Stimulated activated CD8-positive, alpha-beta memory T cell treated with anti-CD3 and anti-CD28 coated beads, Interleukin-7, amount 100 ng/mL, for 24 hours (primary cell): Measurements from ENCODE around the gene RAVER1.
"Not testable (repeated sequence)": the region's sequence is repeated elsewhere in the genome, so short reads cannot be mapped to it uniquely, and the experiment has no call there.

Source experiments
- DNase-seq: peaks from one replicate; pipeline ENCODE4 v3.0.0-alpha.2; 2020; ENCODE audit warnings: low read depth

RAVER1 gene

GRCh38 chr19:10343495-10343894, 10.2 kb upstream of the RAVER1 start:
- no peak for DNase-seq

- no peak for DNase-seq
These were observed 6.6 kb upstream of the RAVER1 start for GRCh38 chr19:10339977-10340376.

- DNase-seq: peak; percentile 43
These were observed 6.1 kb upstream of the RAVER1 start, which contains the start of gene ICAM3 for GRCh38 chr19:10339380-10339960. ICAM3 (minus strand) TSS chr19:10339624; CDS start chr19:10339614, 10 bp downstream.

DNA sequence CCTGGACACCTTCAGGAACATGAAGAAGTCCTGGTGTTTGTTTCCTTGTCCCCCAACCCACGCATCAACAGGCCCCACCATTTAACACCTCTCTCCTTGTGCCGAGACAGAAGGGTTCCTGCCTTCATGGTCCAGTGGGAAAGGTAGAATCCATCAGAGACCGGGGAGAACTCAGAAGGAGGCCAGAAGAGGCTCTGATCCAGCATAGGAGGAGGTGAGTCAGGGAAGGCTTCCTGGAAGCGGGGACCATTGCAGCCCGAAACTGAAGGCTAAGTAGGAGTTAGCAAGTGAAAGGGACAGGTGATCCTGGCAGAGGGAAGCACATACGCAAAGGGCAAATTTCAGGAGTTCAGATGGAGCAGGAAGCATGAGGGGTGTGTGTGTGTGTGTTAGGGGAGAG, 5.6 kb upstream of the RAVER1 start:
- no peak for DNase-seq

- DNase-seq: not testable (repeated sequence)
These were observed 3.4 kb upstream of the RAVER1 start for GRCh38 chr19:10336725-10337124.

DNA sequence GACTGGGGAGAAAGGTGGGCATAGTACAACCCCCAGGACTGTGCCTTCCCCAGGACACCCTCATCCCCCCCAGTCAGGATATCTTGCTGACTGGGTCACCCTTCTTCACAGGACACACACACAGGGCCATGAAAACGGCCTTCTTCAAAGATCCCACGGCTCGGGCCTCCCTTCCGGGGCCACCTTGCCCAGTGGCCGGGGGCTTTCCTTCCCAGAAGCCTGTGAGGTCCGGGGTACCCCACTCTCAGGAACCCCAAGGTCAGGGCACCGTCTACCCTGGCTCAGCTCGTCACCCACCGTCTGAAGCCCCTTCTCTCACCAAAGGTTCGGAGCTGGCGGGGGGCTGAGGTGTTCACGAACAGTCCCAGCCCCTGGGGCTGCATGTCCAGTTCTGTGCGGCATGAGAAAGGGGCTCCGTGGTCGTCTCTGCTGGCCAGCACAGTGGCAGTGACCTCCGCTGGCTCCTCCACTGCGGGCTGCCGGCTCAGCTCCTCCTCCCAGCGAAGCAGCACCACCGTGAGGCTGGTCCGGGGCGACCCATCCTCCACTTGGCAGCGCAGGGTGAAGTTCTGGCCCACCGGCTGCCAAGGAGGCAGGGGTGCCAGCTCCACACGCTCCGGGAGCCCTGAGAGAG, 2.1 kb upstream of the RAVER1 start:
- DNase-seq: no peak

GRCh38 chr19:10334588-10335351, 1.4 kb upstream of the RAVER1 start:
- peak; percentile 33 for DNase-seq

DNA sequence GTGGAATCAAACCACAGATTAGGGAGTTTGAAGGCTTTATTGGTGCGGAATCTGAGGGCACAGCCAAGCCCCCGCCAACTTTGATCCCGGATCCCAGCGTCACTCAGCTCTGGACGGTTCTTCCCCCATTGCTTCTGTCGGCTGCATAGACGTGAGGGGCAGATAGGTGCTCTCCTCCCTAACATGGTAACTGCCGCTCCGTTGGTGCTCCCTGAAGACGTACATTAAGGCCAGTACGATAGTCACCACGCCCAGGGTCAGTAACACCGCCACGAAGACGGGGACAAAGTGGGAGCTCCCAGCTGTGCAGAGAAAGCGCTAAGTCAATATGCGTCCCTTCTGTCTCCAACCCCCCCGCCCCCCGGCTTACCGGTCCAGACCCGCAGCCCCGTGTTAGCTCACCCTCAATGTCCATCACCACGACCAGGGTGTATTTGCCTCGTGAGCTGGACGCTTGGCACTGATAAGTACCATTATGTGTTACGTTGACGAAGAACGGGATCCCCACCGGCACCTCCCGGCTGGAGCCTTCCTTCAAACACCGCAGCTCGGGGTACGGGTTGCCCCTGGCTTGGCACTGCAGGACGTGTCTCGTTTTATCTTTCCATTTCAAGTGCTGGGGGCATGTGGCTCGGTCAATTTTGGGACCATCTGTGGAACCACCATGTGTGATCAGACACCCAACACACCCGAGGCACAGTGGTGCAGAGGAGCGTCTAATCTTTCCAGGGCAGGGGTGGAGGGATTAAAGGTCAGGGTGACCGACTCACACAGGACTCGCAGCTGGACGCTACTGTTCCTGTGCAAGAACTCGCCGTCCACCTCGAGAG, 644 bp upstream of the RAVER1 start:
- no peak for DNase-seq

- DNase-seq: no peak
These were observed 968 bp downstream of the RAVER1 start for GRCh38 chr19:10332158-10332964.

DNA sequence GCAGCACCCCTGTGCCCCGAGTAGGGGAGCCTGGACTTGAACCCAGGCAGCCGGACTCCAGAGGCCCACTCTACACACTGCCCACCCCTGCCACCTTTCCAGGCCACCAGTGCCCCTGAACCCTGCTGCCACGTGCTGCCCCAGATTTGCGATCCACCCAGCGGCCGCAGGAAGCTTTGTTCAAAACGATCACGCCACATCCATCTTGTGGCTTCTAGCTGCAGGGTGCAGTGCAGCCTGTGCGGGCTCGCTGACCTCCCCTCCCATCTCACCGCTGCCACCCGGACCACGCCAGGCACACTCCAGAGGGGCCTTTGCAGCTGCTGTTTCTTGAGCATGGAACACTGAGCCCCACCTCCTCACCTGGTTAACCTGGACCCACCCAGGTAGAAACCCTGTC, 3.8 kb downstream of the RAVER1 start:
- DNase-seq: no peak

DNA sequence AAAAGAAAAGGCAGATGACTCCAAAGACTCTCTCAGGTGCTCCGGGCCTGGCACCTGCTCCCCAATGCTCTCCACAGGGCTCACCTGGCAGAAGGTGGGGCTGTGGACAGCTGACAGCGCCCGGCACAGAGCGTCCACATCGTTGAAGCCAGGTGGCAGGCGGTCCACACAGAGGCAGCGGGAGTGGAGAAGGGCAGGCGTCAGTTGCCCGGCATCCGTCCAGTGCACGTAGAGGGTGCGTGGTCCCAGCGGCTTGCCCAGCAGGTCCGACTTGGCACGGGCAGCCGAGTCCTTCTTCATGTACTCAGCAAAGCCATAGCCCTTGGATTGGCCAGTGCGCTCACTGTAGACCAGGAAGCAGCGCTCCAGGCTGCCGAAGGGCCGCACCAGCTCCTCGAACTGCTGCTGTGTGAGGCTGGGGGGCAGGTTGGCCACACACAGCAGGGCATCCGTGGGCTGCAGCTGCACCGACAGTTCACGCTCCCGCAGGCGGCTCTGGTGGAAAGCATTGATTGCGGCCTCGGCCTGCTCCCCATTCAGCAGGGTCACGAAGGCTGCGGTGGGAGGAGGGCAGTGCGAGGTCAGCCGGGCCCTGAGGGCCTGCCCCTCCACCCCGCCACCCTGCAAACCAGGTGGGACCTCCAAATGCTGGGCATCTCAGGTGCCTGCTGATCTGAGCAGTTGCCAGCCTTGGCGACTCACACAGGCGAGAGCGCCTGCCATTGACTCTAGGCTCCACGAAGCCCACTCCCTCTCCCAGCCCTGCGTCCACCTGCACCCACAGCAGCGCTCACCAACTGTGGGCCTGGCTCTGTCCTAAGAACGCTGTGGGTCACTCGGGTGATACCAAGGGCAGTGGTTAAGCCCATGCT, 4.5 kb downstream of the RAVER1 start:
- DNase-seq: no peak

DNA sequence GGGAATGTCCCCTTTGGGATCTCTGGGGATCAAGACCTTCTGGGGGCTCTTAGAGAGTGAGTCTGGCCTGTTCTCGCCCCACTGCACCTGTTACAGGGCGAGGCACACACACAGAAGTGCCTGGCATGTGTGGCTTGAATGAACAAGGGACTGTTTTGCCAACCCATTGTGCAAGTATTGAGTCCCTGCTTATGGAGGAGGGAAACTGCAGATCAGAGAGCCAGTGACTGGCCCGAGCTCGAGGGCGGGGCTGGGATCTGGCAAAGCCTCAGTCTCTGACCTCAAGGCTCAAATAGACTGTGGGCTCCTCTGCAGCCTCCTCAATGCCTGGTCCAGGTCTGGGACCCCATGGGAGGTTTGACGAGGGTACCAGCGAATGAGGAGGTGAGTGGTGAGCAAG, 5.5 kb downstream of the RAVER1 start:
- DNase-seq: no peak

- DNase-seq: no peak
These were observed 7.6 kb downstream of the RAVER1 start for GRCh38 chr19:10325732-10326131.

GRCh38 chr19:10321874-10322835, 11.2 kb downstream of the RAVER1 start:
- no peak for DNase-seq

- DNase-seq: no peak
These were observed 11.9 kb downstream of the RAVER1 start for GRCh38 chr19:10321417-10321797.

DNA sequence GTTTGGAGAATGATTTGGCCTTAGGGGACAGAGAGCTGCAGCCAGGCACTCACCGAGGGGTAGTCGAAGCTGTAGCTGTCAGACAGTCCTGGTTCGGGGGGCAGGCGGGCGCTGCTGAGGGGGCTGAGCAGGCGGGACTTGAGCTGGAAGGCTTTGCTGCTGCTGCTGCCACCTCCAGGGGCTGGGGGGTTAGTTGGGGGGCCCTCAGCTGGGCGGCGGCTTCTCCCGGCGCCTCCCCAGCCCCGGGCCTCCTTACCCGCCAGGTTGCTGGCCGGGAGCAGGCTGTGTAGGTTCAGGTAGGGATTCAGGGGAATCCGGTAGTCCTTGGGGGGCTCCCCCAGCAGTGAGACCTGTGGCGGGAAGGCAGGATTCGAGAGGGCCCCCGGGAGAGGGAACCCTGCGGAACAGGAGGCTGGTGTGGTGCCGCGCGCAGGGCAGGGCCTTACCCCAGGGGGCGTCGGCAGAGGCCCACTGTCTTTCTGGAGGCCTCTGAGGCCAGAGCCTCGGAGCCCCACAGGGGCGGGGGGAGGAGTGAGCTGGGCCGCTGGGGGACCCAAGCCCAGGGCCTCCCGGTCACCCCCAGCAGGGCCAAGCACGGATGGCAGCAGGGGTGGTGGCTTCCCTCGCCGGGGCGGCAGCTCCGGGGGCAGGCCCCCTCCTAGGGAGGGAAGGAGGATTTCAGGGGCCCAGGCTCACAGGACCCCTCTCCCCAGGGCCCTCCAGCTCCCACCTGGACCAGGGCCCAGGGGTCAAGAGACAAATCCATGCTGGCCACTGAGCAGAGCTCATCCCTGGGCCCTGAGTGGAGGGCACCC, 12.5 kb downstream of the RAVER1 start:
- DNase-seq: no peak

- no peak for DNase-seq
These were observed 14.3 kb downstream of the RAVER1 start for GRCh38 chr19:10318807-10319682.
